ENCODE data around the gene HS2ST1.

- TF ChIP-seq CTCF (IDR thresholded peaks at IDR 0.05; ENCODE audit: low read length) = no peak
- no peak for TF ChIP-seq EZH2 (IDR thresholded peaks at IDR 0.05; ENCODE audit: borderline replicate concordance, low read length)
Measured at GRCh38 chr1:86933051-86933450, 18.6 kb downstream of the HS2ST1 start.

Data from OCI-LY1 (cell line).